ENCODE results near the gene B3GAT2. TPM values are rescaled to one million over a fixed set of nuclear protein-coding genes. Genes with fewer than 3 reads are reported as not detected.

The B3GAT2 gene
- total RNA-seq, 1 donor from 2014 or later: not detected

- DNase-seq (ENCODE audit: low read depth in 2 of 2): no peak
Observed at GRCh38 chr6:70900047-70900446, 56.8 kb downstream of the B3GAT2 start.

DNA sequence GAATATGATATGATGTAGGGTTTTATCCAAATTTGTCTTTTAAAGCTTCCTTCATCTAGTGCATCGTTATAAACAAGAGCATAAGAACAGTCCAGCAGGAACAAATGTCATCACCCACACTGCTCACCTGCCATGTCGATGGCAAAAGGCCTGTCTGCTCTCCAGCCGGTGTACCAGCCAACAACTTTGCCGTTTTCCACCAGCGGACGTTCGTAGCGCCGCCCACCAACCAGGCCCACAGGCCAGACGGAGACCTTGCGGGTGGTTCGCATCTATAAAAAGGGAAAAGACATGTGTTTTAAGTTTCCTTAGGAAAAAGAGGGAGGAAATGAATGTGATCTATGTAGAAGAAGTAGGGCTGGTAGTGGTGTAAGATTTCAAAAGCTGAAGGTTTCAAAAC is 62.9 kb downstream of the B3GAT2 start:
- no peak for DNase-seq (ENCODE audit: low read depth in 2 of 2)

- no peak for DNase-seq (ENCODE audit: low read depth in 2 of 2)
Observed at GRCh38 chr6:70889270-70889669, 67.6 kb downstream of the B3GAT2 start.

GRCh38 chr6:70886661-70887060 is 70.2 kb downstream of the B3GAT2 start:
- no peak for DNase-seq (ENCODE audit: low read depth in 2 of 2)

GRCh38 chr6:70886071-70886470 is 70.8 kb downstream of the B3GAT2 start:
- DNase-seq (ENCODE audit: low read depth in 2 of 2): no peak

- peak; percentile 54 to 68 for DNase-seq (ENCODE audit: low read depth in 2 of 2)
Observed at GRCh38 chr6:70884074-70884983, 72.5 kb downstream of the B3GAT2 start.

DNA sequence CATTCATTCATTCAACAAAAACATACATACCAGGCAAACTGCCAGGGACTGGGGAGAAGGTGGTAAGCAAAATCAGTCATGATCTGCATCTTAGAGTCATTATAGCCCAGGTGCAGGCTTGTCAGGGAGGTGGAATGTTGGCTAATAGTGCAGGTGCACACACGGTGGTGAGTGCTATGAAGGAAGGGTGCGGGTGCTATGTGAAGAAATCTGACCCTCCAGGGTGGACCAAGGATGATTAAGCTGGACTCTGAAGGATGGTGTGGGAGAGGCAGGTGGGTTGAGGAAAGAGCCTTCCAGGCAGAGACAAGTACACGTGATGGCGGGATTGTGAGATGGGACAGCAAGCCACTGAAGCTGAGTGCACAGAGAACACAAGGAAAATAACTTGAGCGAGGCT is 77.4 kb downstream of the B3GAT2 start:
- DNase-seq (ENCODE audit: low read depth in 2 of 2): no peak

GRCh38 chr6:70874181-70874913 is 82.5 kb downstream of the B3GAT2 start:
- no peak for DNase-seq (ENCODE audit: low read depth in 2 of 2)

DNA sequence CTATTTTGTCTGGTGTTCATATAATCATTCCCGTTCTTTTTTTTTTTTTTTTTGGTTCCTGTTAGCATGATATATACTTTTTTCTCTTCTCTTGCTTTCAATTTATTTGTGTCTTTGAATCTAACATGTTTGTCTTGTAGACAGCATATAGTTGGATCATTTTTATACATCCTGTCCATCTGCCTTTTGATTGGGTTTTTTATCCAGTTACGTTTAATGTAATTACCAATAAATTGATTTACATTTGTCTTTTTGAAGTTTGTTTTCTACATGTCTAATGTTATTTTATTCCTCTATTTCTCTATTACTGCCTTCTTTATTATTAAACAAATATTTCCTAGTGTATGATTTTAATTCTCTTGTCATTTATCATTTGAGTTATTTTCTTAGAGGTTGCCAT is 84.4 kb downstream of the B3GAT2 start:
- no peak for DNase-seq (ENCODE audit: low read depth in 2 of 2)

DNA sequence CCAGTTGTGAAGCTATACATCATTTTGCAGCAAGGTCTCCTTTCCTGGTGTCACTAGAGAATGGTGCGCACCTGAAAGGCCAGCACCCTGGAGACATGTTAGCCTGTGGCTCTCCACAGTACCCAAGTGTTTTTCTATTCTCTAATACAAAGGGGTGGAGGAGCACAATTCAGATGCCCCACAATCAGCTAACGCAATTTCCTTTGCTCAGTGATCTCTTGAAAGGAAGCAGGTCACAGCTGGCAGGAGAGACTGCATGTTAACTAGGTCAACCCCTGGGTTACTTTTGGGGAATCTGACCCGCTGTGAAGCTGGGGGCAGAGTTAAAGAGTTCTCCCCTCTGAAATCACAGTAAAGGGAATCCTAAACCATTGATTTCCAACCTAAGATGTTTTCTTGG is 92.5 kb downstream of the B3GAT2 start:
- DNase-seq (ENCODE audit: low read depth in 2 of 2): no peak

GRCh38 chr6:70863343-70863742 is 93.5 kb downstream of the B3GAT2 start:
- DNase-seq (ENCODE audit: low read depth in 2 of 2): no peak

GRCh38 chr6:70860920-70861319 is 95.9 kb downstream of the B3GAT2 start:
- DNase-seq (ENCODE audit: low read depth in 2 of 2): no peak

DNA sequence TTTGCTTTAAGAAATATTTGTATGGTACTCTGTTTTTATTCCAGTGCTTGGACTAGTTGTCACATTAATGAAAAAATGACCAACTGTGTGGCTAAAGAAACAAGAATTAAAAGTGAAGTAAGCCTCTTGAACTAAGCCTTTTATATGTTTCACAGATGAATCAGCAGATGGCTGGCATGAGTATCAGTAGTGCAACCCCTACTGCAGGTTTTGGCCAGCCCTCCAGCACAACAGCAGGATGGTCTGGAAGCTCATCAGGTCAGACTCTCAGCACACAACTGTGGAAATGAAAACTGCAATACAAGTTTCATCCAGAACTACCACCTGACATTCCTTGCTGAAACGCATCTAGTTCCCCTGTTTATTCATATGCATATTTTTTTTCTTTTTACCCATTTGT is 96.8 kb downstream of the B3GAT2 start:
- DNase-seq (ENCODE audit: low read depth in 2 of 2): no peak

DNA sequence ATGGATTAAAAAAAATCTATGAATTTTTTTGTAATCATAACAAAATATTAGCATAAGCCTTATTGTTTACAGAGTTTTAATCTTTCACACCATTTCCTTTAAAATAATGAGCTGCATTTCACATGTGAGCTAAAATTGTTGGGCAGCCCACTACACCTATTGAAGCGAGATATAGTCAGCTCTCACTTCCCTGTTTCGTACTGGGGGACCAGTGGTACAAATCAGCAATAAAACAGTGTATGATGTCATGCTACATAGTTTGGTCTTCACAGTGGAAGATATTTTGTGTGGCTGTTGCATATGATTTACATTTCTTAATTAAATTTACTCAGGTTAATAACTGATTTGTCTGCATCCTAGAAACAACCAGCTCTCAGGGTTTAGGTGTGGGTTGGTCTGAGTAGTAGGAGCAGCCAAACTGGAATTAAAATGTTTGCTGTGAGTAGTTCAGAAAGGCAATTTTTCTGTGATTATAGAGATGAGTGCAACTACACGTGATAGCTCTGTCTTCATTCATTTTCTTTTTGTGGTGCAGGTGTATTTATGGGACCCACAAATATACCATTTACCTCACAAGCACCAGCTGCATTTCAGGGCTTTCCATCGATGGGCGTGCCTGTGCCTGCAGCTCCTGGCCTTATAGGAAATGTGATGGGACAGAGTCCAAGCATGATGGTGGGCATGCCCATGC is 99.3 kb downstream of the B3GAT2 start:
- DNase-seq (ENCODE audit: low read depth in 2 of 2): no peak

DNA sequence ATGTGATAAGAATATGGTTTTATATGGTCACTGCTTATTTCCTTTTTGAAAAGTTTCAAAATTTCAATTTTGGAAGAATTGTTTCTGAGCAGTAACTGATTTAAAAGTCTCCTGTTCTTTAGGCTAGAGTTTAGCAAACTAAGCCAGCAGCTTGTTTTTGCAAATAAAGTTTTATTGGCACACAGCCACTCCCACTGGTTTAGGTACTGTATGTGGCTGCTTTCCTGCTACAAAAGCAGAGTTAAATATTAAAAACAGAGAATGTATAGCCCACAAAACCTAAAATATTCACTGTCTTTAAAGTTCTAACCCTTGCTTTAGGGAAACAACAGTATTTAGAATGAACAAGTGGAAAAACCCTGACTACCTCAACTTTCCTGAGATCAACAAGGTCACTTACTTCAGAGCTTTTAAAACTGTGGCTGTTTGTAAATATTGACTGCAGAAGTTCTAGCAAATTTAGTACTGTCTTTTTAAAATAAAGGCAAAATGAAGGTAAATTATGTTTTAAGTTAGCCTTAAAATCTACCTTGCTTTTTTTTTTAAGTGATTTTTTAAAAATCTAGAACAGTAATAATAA is 104.1 kb downstream of the B3GAT2 start:
- DNase-seq (ENCODE audit: low read depth in 2 of 2): no peak

GRCh38 chr6:70849348-70850069 is 107.4 kb downstream of the B3GAT2 start:
- DNase-seq (ENCODE audit: low read depth in 2 of 2): no peak

- no peak for DNase-seq (ENCODE audit: low read depth in 2 of 2)
Observed at GRCh38 chr6:70847106-70848084, 109.5 kb downstream of the B3GAT2 start.

DNA sequence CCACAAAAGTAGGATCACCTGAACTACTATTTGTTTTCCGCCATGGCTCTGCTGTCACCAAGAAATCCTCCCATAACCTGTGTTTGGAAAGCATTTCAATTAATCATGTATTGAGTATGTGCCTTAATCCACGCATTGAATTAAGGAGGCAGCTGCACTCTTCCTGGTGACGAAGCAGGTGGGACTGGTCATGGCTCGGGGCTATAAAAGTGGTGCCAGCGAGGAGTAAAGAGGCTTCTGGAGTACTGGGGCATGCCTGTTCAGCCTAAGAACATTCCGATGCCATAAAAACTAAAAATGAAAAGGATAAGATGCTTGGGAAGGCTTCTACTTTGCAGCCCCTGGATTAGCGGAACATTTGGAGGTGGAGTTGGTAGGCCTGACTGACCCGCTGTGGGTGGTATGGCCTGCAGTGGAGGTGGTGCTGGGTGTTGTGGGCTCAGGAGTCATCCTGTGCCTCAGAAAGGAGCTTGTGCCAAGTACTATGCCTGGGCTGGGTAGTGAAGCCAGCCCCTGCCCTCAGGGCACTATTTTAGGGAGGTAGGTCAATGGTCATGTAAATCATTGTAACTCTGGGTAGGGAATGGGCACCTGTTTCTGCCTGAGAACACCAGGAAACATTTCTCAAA is 110.5 kb downstream of the B3GAT2 start:
- DNase-seq (ENCODE audit: low read depth in 2 of 2): no peak

GRCh38 chr6:70844301-70844700 is 112.6 kb downstream of the B3GAT2 start:
- no peak for DNase-seq (ENCODE audit: low read depth in 2 of 2)

Measured in lung microvascular endothelial cell (primary cell).